Naive thymus-derived CD8-positive, alpha-beta T cell (primary cell): ENCODE results near the gene GREM2. TPM values are rescaled to one million over a fixed set of nuclear protein-coding genes. Genes with fewer than 3 reads are reported as not detected.
A peak's percentile ranks its signal among the peaks of the same experiment; 100 is the strongest.

ENCODE experiments used
- ATAC-seq, 2 donors: fragments of 150-1000 bp; cut with Tn5 transposase in 1 of 2; sonication (Bioruptor Pico), chemical (Tn5 transposase) in 1 of 2; 1 replicate in 1 of 2; 2 replicates in 1 of 2; pipeline ENCODE4 v1.10.0; 2021; ENCODE audit warnings: mild to moderate bottlenecking in 2 of 2, moderate library complexity in 2 of 2
- POLR2A ChIA-PET: fragments of 350-600 bp; sonication (Branson Sonifier 250); formaldehyde crosslinking; loops from one replicate; lab custom pipeline; 2021; ENCODE audit warnings: antibody characterized with exemption; lab: Charles Lee
- DNase-seq, 10 donors: peaks; one replicate each; pipeline versions ENCODE4 v3.0.0 to v3.0.0-alpha.2; 2020 to 2022
- H3K27ac Mint-ChIP-seq, 10 donors: one replicate each; pipeline ENCODE4 v1.8.0; 2020 to 2022; ENCODE audit warnings: mild to moderate bottlenecking in 10 of 10, mixed read lengths in 10 of 10, moderate library complexity in 4 of 10, inconsistent platforms in 1 of 10
- H3K27me3 Mint-ChIP-seq, 5 donors: one replicate each; pipeline ENCODE4 v1.8.0; 2021 to 2022; ENCODE audit warnings: mixed read lengths in 5 of 5
- H3K36me3 Mint-ChIP-seq, 3 donors: one replicate each; pipeline ENCODE4 v1.8.0; 2020 to 2022; ENCODE audit warnings: mixed read lengths in 3 of 3, mild to moderate bottlenecking in 2 of 3, inconsistent platforms in 1 of 3
- H3K4me1 Mint-ChIP-seq, 4 donors: one replicate each; pipeline ENCODE4 v1.8.0; 2021 to 2022; ENCODE audit warnings: mixed read lengths in 4 of 4
- H3K4me3 Mint-ChIP-seq, 10 donors: one replicate each; pipeline ENCODE4 v1.8.0; 2020 to 2022; ENCODE audit warnings: mild to moderate bottlenecking in 10 of 10, mixed read lengths in 10 of 10, moderate library complexity in 6 of 10, inconsistent platforms in 1 of 10
- H3K9me3 Mint-ChIP-seq, 9 donors: one replicate each; pipeline ENCODE4 v1.8.0; 2020 to 2022; ENCODE audit warnings: mixed read lengths in 9 of 9, mild to moderate bottlenecking in 3 of 9, inconsistent platforms in 1 of 9, moderate library complexity in 1 of 9
- polyA plus RNA-seq, 3 donors: library from polyadenylated mRNA; unstranded; fragments of 300-500 nt; fragmentation: Illumina TruSeq; gene quantifications; one replicate each; pipeline ENCODE4 v1.2.3, GENCODE V29; 2021
- total RNA-seq, 8 experiments: library from RNA in 2 of 8; stranded (reverse) in 2 of 8; gene quantifications; one replicate each; pipeline ENCODE4 v1.2.3 and lab custom pipeline; 2021 to 2026

Gene GREM2
- total RNA-seq, result not detected
- polyA plus RNA-seq, result under 1 TPM in 2 of 3 donors, not detected in 1; 0.06 to 0.08 TPM
- 0 to 0.07 (median 0) reads per million in 6 experiments for total RNA-seq (lab: John Stamatoyannopoulos, UW)

- DNase-seq (peak in 6 of 10 donors; percentile 4 to 34 (median 20)), ATAC-seq (peak; percentile 75 to 79)
- Mint-ChIP-seq H3K36me3 (no peaks in the 10 kb centered on the region), H3K9me3 (no peaks in the 10 kb centered on the region), H3K27me3 (peaks cover 26 to 59% (median 34%) of the 10 kb centered on the region in 5 donors), H3K27ac (peak within 1 kb of the TSS in 8 of 10 donors; percentile 0 to 91 (median 49)), H3K4me3 (peak within 1 kb of the TSS; percentile 86 to 96 (median 90)), H3K4me1 (peaks cover 21 to 35% (median 29%) of the 10 kb centered on the region in 4 donors)
- POLR2A ChIA-PET, result no interaction called here
Observed at GRCh38 chr1:240611619-240612480, at the start of gene GREM2. GREM2 (minus strand) TSS chr1:240612155; CDS start chr1:240493475, 118,680 bp downstream.

GRCh38 chr1:240658312-240658960, 46.5 kb upstream of the GREM2 start:
- DNase-seq, result no peak
- Mint-ChIP-seq H3K4me1 (no peaks in the 10 kb centered on the region), H3K27ac (no peak overlapping the region), H3K27me3 (peaks cover 0 to 25% (median 0%) of the 10 kb centered on the region in 5 donors), H3K36me3 (no peaks in the 10 kb centered on the region), H3K9me3 (peaks cover 0 to 2% (median 0%) of the 10 kb centered on the region in 9 donors), H3K4me3 (no peak overlapping the region)
- no peak for ATAC-seq
- POLR2A ChIA-PET, result no interaction called here

DNA sequence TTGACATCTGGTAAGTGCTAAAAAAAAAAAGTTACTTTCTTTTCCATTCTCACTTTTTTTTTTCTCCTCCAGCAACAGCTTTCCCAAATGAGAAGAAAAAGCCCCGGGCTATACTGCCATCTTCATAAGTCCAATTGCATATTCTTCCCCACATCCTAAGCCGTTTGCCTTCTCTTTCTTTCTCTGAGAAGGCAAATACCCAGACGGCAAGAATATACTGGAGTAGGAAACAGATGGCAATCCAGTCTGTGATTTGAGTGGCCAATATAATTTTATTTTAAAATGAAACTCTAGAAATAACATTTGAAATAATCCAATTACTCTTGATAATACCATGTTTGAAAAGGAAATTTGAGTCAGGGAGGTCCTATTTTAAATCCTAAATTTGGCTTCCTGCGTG, 44.6 kb upstream of the GREM2 start:
- H3K27me3 Mint-ChIP-seq, result peaks cover 0 to 26% (median 2%) of the 10 kb centered on the region in 5 donors
- POLR2A ChIA-PET, result no interaction called here
- no peaks in the 10 kb centered on the region for H3K4me1 Mint-ChIP-seq
- no peaks in the 10 kb centered on the region for H3K36me3 Mint-ChIP-seq
- H3K9me3 Mint-ChIP-seq, result peaks cover 0 to 3% (median 0%) of the 10 kb centered on the region in 9 donors
- no peak overlapping the region for H3K27ac Mint-ChIP-seq
- no peak for ATAC-seq
- H3K4me3 Mint-ChIP-seq, result no peak overlapping the region
- DNase-seq, result no peak

DNA sequence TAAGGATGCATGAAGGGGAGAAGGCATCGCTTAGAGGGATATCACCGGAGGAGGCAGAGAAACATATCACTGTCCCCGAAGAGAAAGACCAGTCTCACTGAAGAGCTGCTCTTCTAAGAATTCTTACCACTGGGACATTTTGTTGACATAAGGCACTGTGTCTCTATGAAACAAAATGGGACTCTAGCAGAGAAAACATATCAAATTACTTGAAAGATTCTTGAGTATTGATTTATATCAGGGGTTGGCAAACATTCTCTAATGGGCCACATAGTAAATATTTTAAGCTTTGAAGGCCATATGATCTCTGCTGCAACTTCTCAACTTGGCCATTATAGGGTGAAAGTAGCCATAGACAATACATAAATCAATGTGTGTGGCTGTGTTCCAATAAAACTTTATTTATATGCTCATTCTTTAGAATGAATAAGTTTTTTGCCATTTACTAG, 41.0 kb upstream of the GREM2 start:
- Mint-ChIP-seq H3K4me1 (no peaks in the 10 kb centered on the region), H3K36me3 (no peaks in the 10 kb centered on the region), H3K27me3 (peaks cover 0 to 16% (median 2%) of the 10 kb centered on the region in 5 donors), H3K9me3 (peaks cover 0 to 3% (median 0%) of the 10 kb centered on the region in 9 donors), H3K4me3 (no peak overlapping the region), H3K27ac (no peak overlapping the region)
- no peak for ATAC-seq
- DNase-seq, result no peak
- POLR2A ChIA-PET, result no interaction called here

DNA sequence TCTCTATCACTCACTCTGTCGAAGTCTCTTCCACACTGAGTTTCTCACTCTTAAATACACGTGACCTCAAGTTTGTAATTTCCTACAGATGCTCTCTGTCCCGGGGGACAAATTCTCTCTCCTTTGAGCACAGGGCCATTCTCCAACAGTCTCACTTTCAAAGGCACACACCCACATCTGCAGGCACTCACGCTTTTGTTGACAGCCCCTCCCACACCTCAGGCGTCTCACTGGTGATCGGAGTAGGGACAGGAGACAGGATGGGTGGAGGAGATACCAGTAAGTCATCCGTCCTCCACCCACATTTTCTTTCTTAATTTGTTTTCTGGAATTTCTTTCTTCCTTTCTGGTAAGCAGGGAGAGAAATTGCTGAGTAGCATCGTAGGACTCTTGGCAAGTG, 40.6 kb upstream of the GREM2 start:
- H3K4me3 Mint-ChIP-seq, result no peak overlapping the region
- peaks cover 0 to 3% (median 0%) of the 10 kb centered on the region in 9 donors for H3K9me3 Mint-ChIP-seq
- ATAC-seq, result no peak
- POLR2A ChIA-PET, result no interaction called here
- peaks cover 0 to 16% (median 2%) of the 10 kb centered on the region in 5 donors for H3K27me3 Mint-ChIP-seq
- no peaks in the 10 kb centered on the region for H3K36me3 Mint-ChIP-seq
- DNase-seq, result no peak
- H3K27ac Mint-ChIP-seq, result no peak overlapping the region
- no peaks in the 10 kb centered on the region for H3K4me1 Mint-ChIP-seq

DNA sequence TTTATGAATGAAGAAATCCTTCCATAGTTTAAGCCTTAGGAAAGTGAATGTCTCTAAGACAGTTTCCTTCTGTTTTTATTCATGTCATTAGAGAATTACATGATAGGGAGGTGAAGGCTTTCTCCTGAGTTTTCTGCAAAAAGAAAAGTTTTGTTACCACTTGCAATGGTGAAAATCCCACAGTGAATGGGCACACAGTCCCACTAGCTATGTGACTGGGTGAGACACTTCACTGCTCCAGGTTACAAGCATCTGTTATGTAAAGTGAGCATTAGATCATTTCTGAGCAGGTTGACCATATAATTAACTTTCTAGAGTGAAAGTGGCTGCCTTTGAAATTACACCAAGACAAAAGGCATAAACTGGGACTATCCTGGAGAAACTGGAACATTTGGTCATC, 38.9 kb upstream of the GREM2 start:
- no peak overlapping the region for H3K27ac Mint-ChIP-seq
- no peaks in the 10 kb centered on the region for H3K4me1 Mint-ChIP-seq
- H3K27me3 Mint-ChIP-seq, result peaks cover 0 to 11% (median 2%) of the 10 kb centered on the region in 5 donors
- ATAC-seq, result no peak
- no peak for DNase-seq
- no peak overlapping the region for H3K4me3 Mint-ChIP-seq
- peaks cover 0 to 4% (median 0%) of the 10 kb centered on the region in 9 donors for H3K9me3 Mint-ChIP-seq
- POLR2A ChIA-PET, result no interaction called here
- H3K36me3 Mint-ChIP-seq, result no peaks in the 10 kb centered on the region

DNA sequence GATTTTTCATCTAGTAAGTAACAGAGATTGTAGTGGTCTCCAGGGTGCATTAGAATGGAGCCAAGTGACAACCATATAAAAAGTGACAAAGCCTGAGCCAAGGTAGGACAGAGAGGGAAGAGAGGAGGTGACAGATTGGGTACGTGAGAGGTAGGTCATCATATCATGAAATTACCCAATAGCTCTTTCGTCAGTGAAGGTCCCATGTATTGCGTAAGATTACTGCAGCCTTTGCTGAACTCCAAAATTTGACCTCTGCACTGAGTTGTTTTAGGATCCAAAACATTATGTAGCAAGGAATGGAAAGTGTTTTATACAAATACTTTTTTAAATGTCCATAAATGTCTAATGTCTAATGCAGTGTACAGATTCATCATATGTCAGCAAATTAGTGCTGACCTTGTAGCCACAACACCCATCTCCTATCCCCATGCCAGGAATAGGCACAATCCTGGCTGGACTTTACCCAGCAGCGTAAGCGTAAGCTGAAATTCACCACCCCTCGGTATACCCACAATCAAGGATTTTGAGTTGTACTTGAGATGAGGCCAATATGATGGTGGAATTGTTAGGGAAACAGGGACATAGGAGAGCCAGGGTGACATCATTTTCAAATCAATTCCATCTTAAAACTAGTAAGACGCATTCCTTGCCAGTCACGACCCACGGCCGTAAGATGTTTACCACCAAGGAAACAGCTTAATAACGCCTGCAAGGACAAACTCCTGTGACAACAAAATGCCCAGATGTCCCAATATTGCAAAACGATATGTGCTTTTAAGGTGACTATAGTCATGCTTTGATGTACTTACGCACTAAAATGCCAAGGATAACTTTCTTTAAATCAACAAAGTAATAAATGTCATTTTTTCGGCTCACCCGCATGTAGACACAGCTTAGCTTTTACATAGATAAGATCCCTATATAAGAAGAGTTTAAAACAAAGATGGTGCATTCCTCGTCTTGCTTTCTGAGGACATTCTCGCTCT, 38.1 kb upstream of the GREM2 start:
- Mint-ChIP-seq H3K9me3 (peaks cover 0 to 4% (median 0%) of the 10 kb centered on the region in 9 donors), H3K27me3 (peaks cover 0 to 11% (median 2%) of the 10 kb centered on the region in 5 donors), H3K36me3 (no peaks in the 10 kb centered on the region), H3K4me3 (no peak overlapping the region), H3K4me1 (no peaks in the 10 kb centered on the region), H3K27ac (no peak overlapping the region)
- no peak for DNase-seq
- no peak for ATAC-seq
- POLR2A ChIA-PET, result no interaction called here

GRCh38 chr1:240646571-240647240, 34.8 kb upstream of the GREM2 start:
- POLR2A ChIA-PET, result no interaction called here
- no peak for DNase-seq
- Mint-ChIP-seq H3K27ac (peak overlapping the region in 1 of 10 donors; percentile 11), H3K9me3 (peaks cover 0 to 4% (median 0%) of the 10 kb centered on the region in 9 donors), H3K4me1 (no peaks in the 10 kb centered on the region), H3K4me3 (no peak overlapping the region), H3K36me3 (no peaks in the 10 kb centered on the region), H3K27me3 (peaks cover 0 to 3% (median 2%) of the 10 kb centered on the region in 5 donors)
- no peak for ATAC-seq

DNA sequence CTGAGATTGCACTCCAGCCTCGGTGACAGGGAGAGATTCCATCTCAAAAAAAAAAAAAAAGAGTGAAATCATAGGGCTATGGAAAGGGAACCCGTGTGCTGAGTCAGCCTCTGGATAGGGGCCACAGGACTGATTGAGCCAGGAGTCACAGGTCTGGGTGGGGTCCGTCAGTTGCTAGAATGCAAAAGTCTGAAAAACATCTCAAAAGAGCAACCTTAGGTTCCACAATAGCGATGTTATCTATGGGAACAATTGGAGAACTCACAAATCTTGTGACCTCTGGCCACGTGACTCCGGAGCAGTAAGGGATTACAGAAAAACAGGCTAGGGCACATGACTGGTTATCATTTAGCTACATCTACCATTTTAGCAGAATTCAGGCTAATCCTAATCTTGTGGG, 32.8 kb upstream of the GREM2 start:
- ATAC-seq, result no peak
- Mint-ChIP-seq H3K4me3 (no peak overlapping the region), H3K27me3 (peaks cover 0 to 3% (median 2%) of the 10 kb centered on the region in 5 donors), H3K36me3 (no peaks in the 10 kb centered on the region), H3K9me3 (peaks cover 0 to 4% (median 0%) of the 10 kb centered on the region in 9 donors), H3K4me1 (peaks cover 0 to 1% (median 0%) of the 10 kb centered on the region in 4 donors), H3K27ac (no peak overlapping the region)
- POLR2A ChIA-PET, result no interaction called here
- no peak for DNase-seq

GRCh38 chr1:240635466-240636256, 23.7 kb upstream of the GREM2 start:
- ATAC-seq, result no peak
- H3K36me3 Mint-ChIP-seq, result no peaks in the 10 kb centered on the region
- POLR2A ChIA-PET, result no interaction called here

GRCh38 chr1:240630409-240630808, 18.5 kb upstream of the GREM2 start:
- Mint-ChIP-seq H3K27ac (no peak overlapping the region), H3K4me3 (no peak overlapping the region), H3K9me3 (peaks cover 0 to 11% (median 0%) of the 10 kb centered on the region in 9 donors), H3K4me1 (no peaks in the 10 kb centered on the region), H3K36me3 (no peaks in the 10 kb centered on the region), H3K27me3 (peaks cover 0 to 4% (median 0%) of the 10 kb centered on the region in 5 donors)
- ATAC-seq, result no peak
- POLR2A ChIA-PET, result no interaction called here
- DNase-seq, result no peak

More at GRCh38 chr1:240635466-240636256, 23.7 kb upstream of the GREM2 start:
- DNase-seq, result no peak
- Mint-ChIP-seq H3K27me3 (peaks cover 0 to 4% (median 2%) of the 10 kb centered on the region in 5 donors), H3K4me1 (peaks cover 0 to 1% (median 0%) of the 10 kb centered on the region in 4 donors), H3K4me3 (no peak overlapping the region), H3K9me3 (peaks cover 0 to 11% (median 1%) of the 10 kb centered on the region in 9 donors), H3K27ac (no peak overlapping the region)
